ENCODE data around the gene IL21R.

The IL21R gene

GRCh38 chr16:27359615-27360014 is 42.4 kb upstream of the IL21R start:
- Histone ChIP-seq H3K36me3 (ENCODE audit: control insufficient read depth, insufficient read depth, low read length) (peaks cover 27% of the 10 kb centered on the region), H3K27me3 (replicated peaks; ENCODE audit: control insufficient read depth, insufficient read depth, low read length) (no peaks in the 10 kb centered on the region), H3K4me3 (replicated peaks; ENCODE audit: low read depth, low read length) (no peak overlapping the region)
- no peak for DNase-seq (ENCODE audit: extremely low read depth, insufficient read length)
- TF ChIP-seq CTCF (IDR thresholded peaks at IDR 0.05; ENCODE audit: insufficient read depth, low read length, poor library complexity, severe bottlenecking): no peak

GRCh38 chr16:27361987-27362386 is 40.0 kb upstream of the IL21R start:
- no peak for TF ChIP-seq CTCF (IDR thresholded peaks at IDR 0.05; ENCODE audit: insufficient read depth, low read length, poor library complexity, severe bottlenecking)
- H3K36me3 ChIP-seq (ENCODE audit: control insufficient read depth, insufficient read depth, low read length): peaks cover 22% of the 10 kb centered on the region
- no peak overlapping the region for H3K4me3 ChIP-seq (replicated peaks; ENCODE audit: low read depth, low read length)
- no peak for DNase-seq (ENCODE audit: extremely low read depth, insufficient read length)
- no peaks in the 10 kb centered on the region for H3K27me3 ChIP-seq (replicated peaks; ENCODE audit: control insufficient read depth, insufficient read depth, low read length)

GRCh38 chr16:27362570-27363245 is 39.3 kb upstream of the IL21R start:
- H3K27me3 ChIP-seq (replicated peaks; ENCODE audit: control insufficient read depth, insufficient read depth, low read length): no peaks in the 10 kb centered on the region
- DNase-seq (ENCODE audit: extremely low read depth, insufficient read length): no peak
- H3K4me3 ChIP-seq (replicated peaks; ENCODE audit: low read depth, low read length): no peak overlapping the region
- no peak for TF ChIP-seq CTCF (IDR thresholded peaks at IDR 0.05; ENCODE audit: insufficient read depth, low read length, poor library complexity, severe bottlenecking)
- H3K36me3 ChIP-seq (ENCODE audit: control insufficient read depth, insufficient read depth, low read length): peaks cover 22% of the 10 kb centered on the region

GRCh38 chr16:27363246-27363632 is 38.7 kb upstream of the IL21R start:
- no peak for TF ChIP-seq CTCF (IDR thresholded peaks at IDR 0.05; ENCODE audit: insufficient read depth, low read length, poor library complexity, severe bottlenecking)
- H3K4me3 ChIP-seq (replicated peaks; ENCODE audit: low read depth, low read length): no peak overlapping the region
- H3K27me3 ChIP-seq (replicated peaks; ENCODE audit: control insufficient read depth, insufficient read depth, low read length): no peaks in the 10 kb centered on the region
- DNase-seq (ENCODE audit: extremely low read depth, insufficient read length): no peak
- H3K36me3 ChIP-seq (ENCODE audit: control insufficient read depth, insufficient read depth, low read length): peaks cover 22% of the 10 kb centered on the region

- Histone ChIP-seq H3K4me3 (replicated peaks; ENCODE audit: low read depth, low read length) (no peak overlapping the region), H3K36me3 (ENCODE audit: control insufficient read depth, insufficient read depth, low read length) (peaks cover 20% of the 10 kb centered on the region), H3K27me3 (replicated peaks; ENCODE audit: control insufficient read depth, insufficient read depth, low read length) (no peaks in the 10 kb centered on the region)
- no peak for DNase-seq (ENCODE audit: extremely low read depth, insufficient read length)
- no peak for TF ChIP-seq CTCF (IDR thresholded peaks at IDR 0.05; ENCODE audit: insufficient read depth, low read length, poor library complexity, severe bottlenecking)
These were observed 38.2 kb upstream of the IL21R start for GRCh38 chr16:27363797-27364196.
